ENCODE results near the gene TBC1D2. TPM values are rescaled to one million over a fixed set of nuclear protein-coding genes. Genes with fewer than 3 reads are reported as not detected.

TBC1D2 gene
- total RNA-seq, 1 experiment from 2014 or later, result 11.1 TPM

- TF ChIP-seq ARID4B (CRISPR knock-in tag; IDR thresholded peaks at IDR 0.05; ENCODE audit: borderline replicate concordance) (no peak), NFYB (CRISPR knock-in tag; conservative IDR thresholded peaks at IDR 0.05; ENCODE audit: low read depth) (no peak), ERG (CRISPR knock-in tag; IDR thresholded peaks at IDR 0.05) (no peak), ZNF423 (CRISPR knock-in tag; IDR thresholded peaks at IDR 0.05) (peak; percentile 86), PRRX2 (CRISPR knock-in tag; IDR thresholded peaks at IDR 0.05) (no peak), FOXP1 (CRISPR knock-in tag; IDR thresholded peaks at IDR 0.05; ENCODE audit: borderline replicate concordance) (no peak), ZNF138 (CRISPR knock-in tag; conservative IDR thresholded peaks at IDR 0.05) (no peak), AFF4 (CRISPR knock-in tag; IDR thresholded peaks at IDR 0.05; ENCODE audit: borderline replicate concordance) (no peak), ZNF532 (CRISPR knock-in tag; IDR thresholded peaks at IDR 0.05; ENCODE audit: borderline replicate concordance) (no peak), ZNF416 (CRISPR knock-in tag; IDR thresholded peaks at IDR 0.05) (no peak), ZNF396 (CRISPR knock-in tag; IDR thresholded peaks at IDR 0.05; ENCODE audit: borderline replicate concordance) (no peak), SP1 (CRISPR knock-in tag; conservative IDR thresholded peaks at IDR 0.05) (peak; percentile 35; the same call in 1 of the 2 replicates), USF2 (CRISPR knock-in tag; IDR thresholded peaks at IDR 0.05) (0 out of 2 replicates have a peak, but pooled peaks have one; percentile 15), ATF1 (CRISPR knock-in tag; IDR thresholded peaks at IDR 0.05) (no peak), TP53 (CRISPR knock-in tag; IDR thresholded peaks at IDR 0.05) (no peak), SMAD3 (CRISPR knock-in tag; IDR thresholded peaks at IDR 0.05; ENCODE audit: borderline replicate concordance) (no peak; the same call in 1 of the 2 replicates), ZNF219 (CRISPR knock-in tag; IDR thresholded peaks at IDR 0.05; ENCODE audit: borderline replicate concordance) (no peak)
- TF ChIP-seq, protein P1, sequence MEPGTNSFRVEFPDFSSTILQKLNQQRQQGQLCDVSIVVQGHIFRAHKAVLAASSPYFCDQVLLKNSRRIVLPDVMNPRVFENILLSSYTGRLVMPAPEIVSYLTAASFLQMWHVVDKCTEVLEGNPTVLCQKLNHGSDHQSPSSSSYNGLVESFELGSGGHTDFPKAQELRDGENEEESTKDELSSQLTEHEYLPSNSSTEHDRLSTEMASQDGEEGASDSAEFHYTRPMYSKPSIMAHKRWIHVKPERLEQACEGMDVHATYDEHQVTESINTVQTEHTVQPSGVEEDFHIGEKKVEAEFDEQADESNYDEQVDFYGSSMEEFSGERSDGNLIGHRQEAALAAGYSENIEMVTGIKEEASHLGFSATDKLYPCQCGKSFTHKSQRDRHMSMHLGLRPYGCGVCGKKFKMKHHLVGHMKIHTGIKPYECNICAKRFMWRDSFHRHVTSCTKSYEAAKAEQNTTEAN (CRISPR knock-in tag; IDR thresholded peaks at IDR 0.05), result peak; percentile 78; the same call in 1 of the 2 replicates
- TF ChIP-seq, protein P2, sequence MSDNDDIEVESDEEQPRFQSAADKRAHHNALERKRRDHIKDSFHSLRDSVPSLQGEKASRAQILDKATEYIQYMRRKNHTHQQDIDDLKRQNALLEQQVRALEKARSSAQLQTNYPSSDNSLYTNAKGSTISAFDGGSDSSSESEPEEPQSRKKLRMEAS (CRISPR knock-in tag; IDR thresholded peaks at IDR 0.05), result no peak
Measured at GRCh38 chr9:98218562-98219363, 36.7 kb downstream of the TBC1D2 start (continued).

Data from WTC11 (cell line).